SH-SY5Y (cell line): ENCODE measurements around the gene SEMA3F.

Experiments
- GATA2 ChIP-seq: IDR thresholded peaks from 2 replicates; pipeline ENCODE4 v1.6.1; 2011; ENCODE audit warnings: mild to moderate bottlenecking, low read depth, low read length
- GATA3 ChIP-seq: IDR thresholded peaks from 2 replicates; pipeline ENCODE4 v1.6.1; 2011; ENCODE audit warnings: low read depth, mild to moderate bottlenecking, low read length, moderate library complexity

DNA sequence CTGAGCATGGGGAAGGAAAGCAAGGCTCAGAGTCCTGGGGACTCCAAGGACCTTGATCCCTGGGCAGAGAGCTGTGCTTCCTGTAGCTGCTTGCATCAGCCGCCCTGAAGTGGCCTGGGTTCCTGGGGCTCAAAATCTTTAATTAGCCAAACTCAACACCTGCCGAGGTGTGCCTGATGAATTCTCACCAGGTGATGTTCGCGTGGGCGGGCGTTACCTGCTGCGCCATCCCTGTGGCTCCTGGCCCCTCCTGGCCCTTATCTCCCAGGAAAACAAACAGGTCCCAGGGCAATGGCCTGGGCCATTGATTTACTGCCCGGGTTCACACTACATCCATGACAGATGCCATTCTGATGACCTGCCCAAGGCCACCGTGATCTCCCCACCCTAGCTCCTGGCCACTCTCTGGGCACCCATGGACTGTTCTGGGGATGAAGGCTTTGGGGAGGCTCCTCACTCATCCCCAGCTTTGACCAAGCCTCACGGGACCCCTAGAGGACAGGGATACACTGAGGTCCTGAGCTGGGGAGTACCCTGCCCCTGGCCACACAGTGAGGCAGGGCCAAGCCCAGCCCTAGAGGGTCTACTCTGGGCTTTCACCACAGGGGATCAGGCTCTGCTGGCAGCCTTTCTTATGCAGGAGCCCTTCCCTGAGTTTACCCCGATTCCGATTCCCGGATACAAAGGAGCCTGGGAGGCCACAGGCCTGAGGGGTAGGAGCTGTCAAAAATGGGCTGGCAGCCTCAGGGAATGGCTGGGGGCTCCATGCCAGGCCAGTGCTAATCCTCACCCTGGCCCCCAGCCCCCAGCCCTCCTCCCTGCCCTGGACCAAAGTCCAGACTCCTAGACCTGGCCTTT lies 55.6 kb downstream of the SEMA3F start:
- TF ChIP-seq GATA2: no peak
- TF ChIP-seq GATA3: no peak
